H1 (cell line): Measurements from ENCODE around the gene RPS21. TPM values are rescaled to one million over a fixed set of nuclear protein-coding genes. Genes with fewer than 3 reads are reported as not detected.
A peak's percentile ranks its signal among the peaks of the same experiment; 100 is the strongest.

ENCODE experiments used
- BCL11A ChIP-seq, 2 experiments: IDR thresholded peaks; one replicate each; pipeline ENCODE4 v1.6.1; 2011; ENCODE audit warnings: low read depth in 2 of 2, low read length in 2 of 2, mild to moderate bottlenecking in 2 of 2
- CHD1 ChIP-seq: IDR thresholded peaks from 2 replicates; pipeline ENCODE4 v1.6.1; 2012; ENCODE audit warnings: low read depth, low read length, improper control_type of control experiment
- CHD2 ChIP-seq: IDR thresholded peaks from 2 replicates; pipeline ENCODE4 v1.6.1; 2012; ENCODE audit warnings: low read length, improper control_type of control experiment
- FOSL1 ChIP-seq: IDR thresholded peaks from 2 replicates; pipeline ENCODE4 v1.6.1; 2011; ENCODE audit warnings: mild to moderate bottlenecking, low read depth, low read length, moderate library complexity; ENCODE audit not compliant: insufficient read depth
- GABPA ChIP-seq: IDR thresholded peaks from 2 replicates; pipeline ENCODE4 v1.6.1; 2011; ENCODE audit warnings: mild to moderate bottlenecking, low read length, moderate library complexity, borderline replicate concordance; ENCODE audit not compliant: insufficient read depth
- GTF2F1 ChIP-seq: IDR thresholded peaks from 2 replicates; pipeline ENCODE4 v1.6.1; 2012; ENCODE audit warnings: low read depth, low read length, improper control_type of control experiment, borderline replicate concordance
- HDAC2 ChIP-seq, 2 experiments: fragments of 300-600 bp in 1 of 2; sonication (generic) in 1 of 2; IDR thresholded peaks; 2 replicates each; pipeline ENCODE4 v1.6.1; 2011 to 2012; ENCODE audit warnings: low read depth in 2 of 2, low read length in 2 of 2, mild to moderate bottlenecking in 2 of 2, moderate library complexity in 2 of 2, borderline replicate concordance in 1 of 2, inconsistent platforms in 1 of 2
- KDM5A ChIP-seq: fragments of 200-600 bp; IDR thresholded peaks from 2 replicates; pipeline ENCODE4 v1.7.1; 2012; ENCODE audit warnings: mild to moderate bottlenecking, low read length, inconsistent platforms, mixed read lengths
- POLR2AphosphoS5 ChIP-seq: IDR thresholded peaks from 2 replicates; pipeline ENCODE4 v1.6.1; 2011; ENCODE audit warnings: low read depth, low read length
- RBBP5 ChIP-seq: IDR thresholded peaks from 2 replicates; pipeline ENCODE4 v1.7.1; 2012; ENCODE audit warnings: low read depth, mild to moderate bottlenecking, inconsistent platforms, low read length, moderate library complexity, borderline replicate concordance
- SP2 ChIP-seq: IDR thresholded peaks from 2 replicates; pipeline ENCODE4 v1.6.1; 2012; ENCODE audit warnings: mild to moderate bottlenecking, low read length, inconsistent platforms
- SUZ12 ChIP-seq: fragments of 200-600 bp; sonication (generic); IDR thresholded peaks from 2 replicates; pipeline ENCODE4 v1.6.1; 2012; ENCODE audit warnings: mild to moderate bottlenecking, inconsistent platforms, low read length, moderate library complexity, mixed read lengths
- TCF12 ChIP-seq: IDR thresholded peaks from 2 replicates; pipeline ENCODE4 v1.6.1; 2011; ENCODE audit warnings: low read depth, mild to moderate bottlenecking, low read length
- TEAD4 ChIP-seq: IDR thresholded peaks from 2 replicates; pipeline ENCODE4 v1.6.1; 2012; ENCODE audit warnings: low read depth, low read length, inconsistent platforms, mixed read lengths
- ZNF274 ChIP-seq: IDR thresholded peaks from 2 replicates; pipeline ENCODE4 v1.7.0; 2012; ENCODE audit warnings: low read length, borderline replicate concordance; ENCODE audit errors: extremely low read depth
- polyA plus RNA-seq, 7 experiments: library from polyadenylated mRNA; depleted of rRNA in 3 of 7; stranded (reverse) in 5 of 7; unstranded in 2 of 7; fragments of >200 nt in 5 of 7; fragments of 200-250 nt in 2 of 7; gene quantifications; 1 replicate in 5 of 7; 2 replicates in 1 of 7; 4 replicates in 1 of 7; pipeline versions ENCODE4 v1.2.1 to v1.2.3, GENCODE V29; 2011 to 2013; ENCODE audit warnings: missing spikeins in 2 of 7, mixed read lengths in 2 of 7
- total RNA-seq: library from RNA; stranded (reverse); fragmentation: NEBNext Ultra II Directional; extraction: Animal tissue kit (Norgen Biotek cat#: 25700); gene quantifications from 2 replicates; pipeline ENCODE4 v1.2.1, GENCODE V29; 2021
- TF ChIP-seq, protein P1 (sequence below): IDR thresholded peaks from 2 replicates; pipeline ENCODE4 v1.6.1; 2011; ENCODE audit warnings: low read length, improper control_type of control experiment

RPS21 gene
- total and polyA plus RNA-seq, 2 of the 8 experiments (the other 6 are each of a cell fraction or from before 2014, with no cell fraction given): 1,787 to 7,219 TPM

DNA sequence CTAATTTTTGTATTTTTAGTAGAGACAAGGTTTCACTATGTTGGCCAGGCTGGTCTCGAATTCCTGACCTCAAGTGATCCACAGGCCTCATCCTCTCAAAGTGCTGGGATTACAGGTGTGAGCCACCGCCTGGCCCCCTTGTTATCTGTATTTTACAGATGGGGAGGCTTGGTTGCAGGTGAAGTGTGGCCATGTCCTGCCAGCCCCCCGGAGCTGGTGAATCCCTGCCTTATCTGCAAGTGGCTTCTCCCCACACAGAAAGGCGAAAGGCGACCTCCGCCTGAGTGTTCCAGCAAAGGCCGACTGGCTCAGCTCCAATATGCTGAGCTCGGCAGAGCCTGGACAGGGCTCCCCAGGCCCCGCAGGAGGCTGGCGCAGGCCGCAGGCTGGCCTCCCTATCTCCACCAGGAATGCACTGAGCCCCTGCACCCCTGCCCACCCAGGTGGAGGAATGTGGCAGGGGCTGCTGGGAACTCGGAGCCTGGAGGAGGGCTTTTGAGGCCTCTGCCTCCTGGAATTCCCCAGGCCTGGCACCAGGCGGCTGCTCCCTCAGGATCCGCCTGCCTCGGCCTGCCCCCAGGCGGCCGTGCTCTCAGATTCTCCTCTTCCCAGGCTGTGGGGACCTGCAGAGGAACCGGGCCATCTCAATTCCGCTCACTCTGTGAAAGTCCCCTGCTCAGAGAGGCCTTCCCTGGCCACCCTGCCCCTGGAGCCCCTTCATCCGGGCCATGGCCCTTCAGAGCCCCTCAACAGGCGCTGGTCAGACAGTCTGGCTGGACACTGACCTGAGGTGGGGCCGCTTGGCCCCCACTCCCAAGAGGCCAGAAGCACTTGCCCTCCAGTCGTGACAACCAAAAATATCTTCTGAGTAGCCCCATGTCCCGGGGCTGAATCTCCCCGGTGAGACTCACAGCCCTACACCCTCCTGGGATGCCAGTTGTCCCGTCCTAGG, 10.5 kb upstream of the RPS21 start (continued):
- TF ChIP-seq SP2 (no peak), TCF12 (peak; percentile 85; the same call in 1 of the 2 replicates), ZNF274 (no peak), CHD1 (no peak), GABPA (peak; percentile 73; the same call in 1 of the 2 replicates), GTF2F1 (no peak), BCL11A (IDR thresholded peaks at IDR 0.05; ENCODE audit: low read depth in 2 of 2, low read length in 2 of 2) (no peak), TEAD4 (peak; percentile 98), HDAC2 (IDR thresholded peaks at IDR 0.05; ENCODE audit: borderline replicate concordance in 1 of 2, low read depth in 2 of 2, low read length in 2 of 2) (no peak; a peak in 1 of 4 replicates), SUZ12 (no peak), RBBP5 (no peak; the same call in 1 of the 2 replicates), POLR2AphosphoS5 (no peak), FOSL1 (no peak), KDM5A (no peak), CHD2 (no peak)
- TF ChIP-seq, protein P1, sequence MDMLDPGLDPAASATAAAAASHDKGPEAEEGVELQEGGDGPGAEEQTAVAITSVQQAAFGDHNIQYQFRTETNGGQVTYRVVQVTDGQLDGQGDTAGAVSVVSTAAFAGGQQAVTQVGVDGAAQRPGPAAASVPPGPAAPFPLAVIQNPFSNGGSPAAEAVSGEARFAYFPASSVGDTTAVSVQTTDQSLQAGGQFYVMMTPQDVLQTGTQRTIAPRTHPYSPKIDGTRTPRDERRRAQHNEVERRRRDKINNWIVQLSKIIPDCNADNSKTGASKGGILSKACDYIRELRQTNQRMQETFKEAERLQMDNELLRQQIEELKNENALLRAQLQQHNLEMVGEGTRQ: no peak
